CD4-positive, alpha-beta T cell (primary cell): ENCODE measurements around the gene SEMA4D. TPM values are rescaled to one million over a fixed set of nuclear protein-coding genes. Genes with fewer than 3 reads are reported as not detected.

Experiments used
- ATAC-seq: fragments of 200-7000 bp; cut with Tn5 transposase; one replicate; pipeline ENCODE4 v1.10.0; 2022; ENCODE audit warnings: mild to moderate bottlenecking; ENCODE audit not compliant: poor library complexity
- CTCF ChIA-PET: fragments of 350-600 bp; sonication (Branson Sonifier 250); formaldehyde crosslinking; loops from one replicate; lab custom pipeline; 2021; ENCODE audit warnings: antibody characterized with exemption, inconsistent platforms; lab: Charles Lee
- POLR2A ChIA-PET: fragments of 350-600 bp; sonication (Branson Sonifier 250); formaldehyde crosslinking; loops from one replicate; lab custom pipeline; 2021; ENCODE audit warnings: antibody characterized with exemption, inconsistent platforms; lab: Charles Lee
- DNase-seq, 14 experiments: peaks; one replicate each; pipeline ENCODE4 v3.0.0-alpha.2; 2013 to 2020; ENCODE audit warnings: mixed read lengths in 2 of 14
- H3K27ac ChIP-seq, 2 donors: one replicate each; pipeline versions ENCODE4 v1.5.1 to v1.7.0; 2013; ENCODE audit warnings: low read length in 2 of 2, low read depth in 1 of 2, mild to moderate bottlenecking in 1 of 2
- H3K27me3 ChIP-seq, 2 experiments: 1 replicate in 1 of 2; 2 replicates in 1 of 2; pipeline versions ENCODE4 v1.6.1 to v1.7.0; 2013; ENCODE audit warnings: low read length in 2 of 2, control low read depth in 1 of 2, mild to moderate bottlenecking in 1 of 2, moderate library complexity in 1 of 2; ENCODE audit not compliant: insufficient read depth in 2 of 2, control insufficient read depth in 1 of 2
- H3K36me3 ChIP-seq: one replicate; pipeline ENCODE4 v1.6.1; 2013; ENCODE audit warnings: low read length, control low read depth; ENCODE audit not compliant: insufficient read depth
- H3K4me1 ChIP-seq: one replicate; pipeline ENCODE4 v1.6.1; 2013; ENCODE audit warnings: low read length, control low read depth; ENCODE audit not compliant: insufficient read depth
- H3K4me3 ChIP-seq: one replicate; pipeline ENCODE4 v1.5.1; 2013; ENCODE audit warnings: mild to moderate bottlenecking, low read length, moderate library complexity
- H3K9me3 ChIP-seq, 2 experiments: 1 replicate in 1 of 2; 2 replicates in 1 of 2; pipeline versions ENCODE4 v1.6.1 to v1.7.0; 2013; ENCODE audit warnings: low read length in 2 of 2, mild to moderate bottlenecking in 2 of 2, control low read depth in 1 of 2, moderate library complexity in 1 of 2; ENCODE audit not compliant: control insufficient read depth in 1 of 2, insufficient read depth in 1 of 2
- H3K27ac Mint-ChIP-seq: one replicate; pipeline ENCODE4 v1.8.0; 2020; ENCODE audit warnings: mixed read lengths
- H3K27me3 Mint-ChIP-seq: one replicate; pipeline ENCODE4 v1.8.0; 2021; ENCODE audit warnings: mixed read lengths
- H3K36me3 Mint-ChIP-seq: one replicate; pipeline ENCODE4 v1.8.0; 2021; ENCODE audit warnings: low read depth, mixed read lengths
- H3K4me1 Mint-ChIP-seq: one replicate; pipeline ENCODE4 v1.8.0; 2021; ENCODE audit warnings: low read depth, mixed read lengths
- H3K4me3 Mint-ChIP-seq: one replicate; pipeline ENCODE4 v1.8.0; 2020; ENCODE audit warnings: mild to moderate bottlenecking, mixed read lengths
- H3K9me3 Mint-ChIP-seq: one replicate; pipeline ENCODE4 v1.8.0; 2020; ENCODE audit warnings: mixed read lengths
- intact Hi-C, 2 experiments: fragments of 100-400 bp; cut with DNase I in 1 of 2; cut with micrococcal nuclease in 1 of 2; formaldehyde crosslinking; loops; one replicate each; pipeline versions ENCODE4 v1.15.1 to v1.9.0; 2023 to 2025; cut with DNase I, micrococcal nuclease
- total RNA-seq, 174 experiments: library from RNA in 2 of 174; stranded (reverse) in 2 of 174; gene quantifications; one replicate each; pipeline ENCODE4 v1.2.3 and lab custom pipeline; 2021 to 2026
- TF ChIP-seq, protein P1 (sequence below): fragments of 200-600 bp; IDR thresholded peaks from one replicate; pipeline ENCODE4 v1.8.0; 2022; ENCODE audit warnings: antibody characterized with exemption, mild to moderate bottlenecking

SEMA4D gene
- total RNA-seq, 2 experiments from 2014 or later = 399 to 430 TPM

DNA sequence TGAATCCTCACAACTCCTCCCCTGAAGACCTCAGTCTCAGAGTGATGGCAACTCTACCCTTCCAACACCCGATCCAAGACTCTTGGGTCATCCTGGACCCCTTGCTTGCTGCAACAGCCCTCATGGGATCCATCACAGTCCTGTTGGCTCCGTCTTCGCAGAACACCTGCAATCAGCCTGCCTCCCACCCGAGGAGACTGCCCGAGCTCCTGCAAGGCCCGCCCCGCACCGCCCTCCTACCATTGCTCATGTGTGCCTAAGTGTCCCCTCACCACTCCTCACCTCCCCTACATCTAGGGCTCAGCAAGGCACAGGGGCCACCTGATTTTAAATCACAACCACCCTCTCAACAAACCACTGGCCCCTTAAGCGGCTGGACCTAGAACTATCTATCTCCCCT lies 5.3 kb downstream of the SEMA4D start:
- Mint-ChIP-seq H3K4me3 (peak overlapping the region; percentile 100), H3K27ac (peak overlapping the region; percentile 88), H3K9me3 (no peaks in the 10 kb centered on the region), H3K36me3 (peaks cover 71% of the 10 kb centered on the region), H3K4me1 (peaks cover 92% of the 10 kb centered on the region), H3K27me3 (no peaks in the 10 kb centered on the region)
- no peaks in the 10 kb centered on the region for H3K9me3 ChIP-seq
- peak overlapping the region; percentile 0 for H3K4me3 ChIP-seq
- TF ChIP-seq, protein P1, sequence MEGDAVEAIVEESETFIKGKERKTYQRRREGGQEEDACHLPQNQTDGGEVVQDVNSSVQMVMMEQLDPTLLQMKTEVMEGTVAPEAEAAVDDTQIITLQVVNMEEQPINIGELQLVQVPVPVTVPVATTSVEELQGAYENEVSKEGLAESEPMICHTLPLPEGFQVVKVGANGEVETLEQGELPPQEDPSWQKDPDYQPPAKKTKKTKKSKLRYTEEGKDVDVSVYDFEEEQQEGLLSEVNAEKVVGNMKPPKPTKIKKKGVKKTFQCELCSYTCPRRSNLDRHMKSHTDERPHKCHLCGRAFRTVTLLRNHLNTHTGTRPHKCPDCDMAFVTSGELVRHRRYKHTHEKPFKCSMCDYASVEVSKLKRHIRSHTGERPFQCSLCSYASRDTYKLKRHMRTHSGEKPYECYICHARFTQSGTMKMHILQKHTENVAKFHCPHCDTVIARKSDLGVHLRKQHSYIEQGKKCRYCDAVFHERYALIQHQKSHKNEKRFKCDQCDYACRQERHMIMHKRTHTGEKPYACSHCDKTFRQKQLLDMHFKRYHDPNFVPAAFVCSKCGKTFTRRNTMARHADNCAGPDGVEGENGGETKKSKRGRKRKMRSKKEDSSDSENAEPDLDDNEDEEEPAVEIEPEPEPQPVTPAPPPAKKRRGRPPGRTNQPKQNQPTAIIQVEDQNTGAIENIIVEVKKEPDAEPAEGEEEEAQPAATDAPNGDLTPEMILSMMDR = no peak
- ChIA-PET POLR2A (interaction anchor here (0.9 to 1.3 kb wide), 3 partner anchors 12 to 37 kb away, joined by 3 read pairs; no protein-coding TSS in a partner anchor), CTCF (interaction anchor here (1.5 kb wide), 1 partner anchor 56 kb away, joined by 5 read pairs; no protein-coding TSS in a partner anchor)
- peaks cover 9% of the 10 kb centered on the region for H3K36me3 ChIP-seq
- intact Hi-C loops = no loop called here
- no peaks in the 10 kb centered on the region for H3K27me3 ChIP-seq
- H3K27ac ChIP-seq = peak overlapping the region; percentile 23 to 67
- DNase-seq = no peak
- H3K4me1 ChIP-seq = peaks cover 79% of the 10 kb centered on the region
- no peak for ATAC-seq

DNA sequence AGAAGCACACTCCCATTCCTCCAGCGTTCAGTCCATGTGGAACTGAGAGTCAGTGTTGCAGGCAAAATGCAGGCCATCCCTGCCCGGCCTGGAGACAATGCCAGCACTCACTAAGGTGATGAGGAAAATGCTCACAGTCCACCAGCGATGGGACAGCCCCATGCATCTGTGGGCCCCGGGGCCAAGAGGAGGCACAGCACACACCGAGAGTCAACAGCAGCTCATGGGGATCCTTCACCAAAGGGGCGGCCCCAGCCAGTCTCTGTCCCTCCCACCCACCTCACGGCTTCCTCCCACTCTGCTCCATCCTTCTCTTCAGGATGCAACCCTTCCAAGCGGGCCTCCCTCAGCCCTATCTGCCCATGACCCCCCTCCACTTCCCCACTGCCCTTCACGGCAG lies 6.2 kb downstream of the SEMA4D start:
- ChIA-PET CTCF (interaction anchor here (1.5 kb wide), 1 partner anchor 57 kb away, joined by 5 read pairs; no protein-coding TSS in a partner anchor), POLR2A (interaction anchor here (0.7 to 3.4 kb wide), 5 partner anchors 11 to 67 kb away, joined by 3 to 30 read pairs (median 10); no protein-coding TSS in a partner anchor)
- no peaks in the 10 kb centered on the region for H3K9me3 Mint-ChIP-seq
- H3K27ac ChIP-seq = peak overlapping the region; percentile 31 to 67
- peak overlapping the region; percentile 13 for H3K4me3 ChIP-seq
- peaks cover 73% of the 10 kb centered on the region for H3K36me3 Mint-ChIP-seq
- peak; percentile 25 for ATAC-seq
- no peaks in the 10 kb centered on the region for H3K27me3 Mint-ChIP-seq
- no peaks in the 10 kb centered on the region for H3K9me3 ChIP-seq
- peak overlapping the region; percentile 100 for H3K4me3 Mint-ChIP-seq
- peaks cover 9% of the 10 kb centered on the region for H3K36me3 ChIP-seq
- intact Hi-C loops = loop anchor here in 1 of 2 experiments (2.0 kb wide), 2 partner anchors 15 to 57 kb away; no protein-coding TSS in a partner anchor
- no peaks in the 10 kb centered on the region for H3K27me3 ChIP-seq
- peaks cover 95% of the 10 kb centered on the region for H3K4me1 Mint-ChIP-seq
- peak overlapping the region; percentile 88 for H3K27ac Mint-ChIP-seq
- TF ChIP-seq, protein P1 = no peak
- peak in 2 of 14 experiments; percentile 47 to 52 for DNase-seq
- peaks cover 81% of the 10 kb centered on the region for H3K4me1 ChIP-seq

DNA sequence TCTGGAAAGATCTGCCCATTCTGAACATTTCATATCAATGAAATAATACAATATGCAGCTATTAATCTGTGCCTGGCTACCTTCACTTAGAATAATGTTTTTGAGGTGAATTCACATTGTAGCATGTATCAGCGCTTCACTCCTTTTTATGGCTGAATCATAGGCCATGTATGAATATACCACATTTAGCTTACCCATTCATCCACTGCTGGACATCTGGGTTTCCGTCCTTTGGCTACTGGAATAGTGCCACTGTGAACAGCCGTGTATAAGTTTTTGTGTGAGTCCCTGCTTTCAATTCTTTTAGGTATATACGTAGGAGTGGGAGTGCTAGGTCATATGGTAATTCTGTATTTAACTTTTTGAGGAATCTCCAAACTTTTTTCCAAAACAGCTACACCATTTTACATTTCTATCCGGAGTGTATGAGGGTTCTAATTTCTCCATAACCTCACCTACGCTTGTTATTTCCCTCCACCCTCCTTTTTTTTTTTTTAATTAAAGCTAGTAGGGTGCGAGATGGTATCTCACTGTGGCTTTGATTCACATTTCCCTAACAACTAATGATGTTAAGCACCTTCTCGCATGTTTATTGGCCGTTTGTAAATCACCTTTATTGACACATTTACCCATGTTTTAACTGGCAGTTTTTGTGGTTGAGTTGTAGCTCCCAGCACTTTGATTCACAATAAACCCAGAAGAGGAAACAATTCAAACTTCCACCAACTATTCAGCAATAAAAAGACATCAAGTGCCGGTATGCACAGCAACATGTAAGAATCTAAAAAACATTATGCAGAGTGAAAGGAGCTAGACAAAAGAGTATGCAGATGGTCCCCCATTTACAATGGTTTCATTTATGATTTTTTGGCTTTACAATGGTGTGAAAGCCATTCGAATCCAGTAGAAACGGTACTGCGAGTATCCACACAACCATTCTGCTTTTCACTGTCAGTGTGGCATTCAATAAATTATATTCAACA lies 8.1 kb downstream of the SEMA4D start:
- ATAC-seq (peak; percentile 84), DNase-seq (peak in 4 of 14 experiments; percentile 33 to 92 (median 89))
- H3K4me3 ChIP-seq = peak overlapping the region; percentile 0
- H3K4me1 Mint-ChIP-seq = peaks cover 92% of the 10 kb centered on the region
- intact Hi-C loops = loop anchor here in 1 of 2 experiments (2.0 kb wide), 2 partner anchors 13 to 59 kb away; no protein-coding TSS in a partner anchor
- TF ChIP-seq, protein P1 = no peak
- H3K4me3 Mint-ChIP-seq = peak overlapping the region; percentile 76
- H3K36me3 ChIP-seq = peaks cover 16% of the 10 kb centered on the region
- no peaks in the 10 kb centered on the region for H3K27me3 ChIP-seq
- H3K9me3 ChIP-seq = no peaks in the 10 kb centered on the region
- peaks cover 76% of the 10 kb centered on the region for H3K4me1 ChIP-seq
- no peaks in the 10 kb centered on the region for H3K9me3 Mint-ChIP-seq
- peak overlapping the region; percentile 88 for H3K27ac Mint-ChIP-seq
- POLR2A ChIA-PET = interaction anchor here (0.6 to 3.6 kb wide), 32 partner anchors 9 to 169 kb away, joined by 3 to 30 read pairs (median 6); no protein-coding TSS in a partner anchor
- CTCF ChIA-PET = interaction anchor here (0.8 to 3.1 kb wide), 9 partner anchors 8 to 180 kb away, joined by 3 to 17 read pairs (median 3); no protein-coding TSS in a partner anchor
- H3K27me3 Mint-ChIP-seq = no peaks in the 10 kb centered on the region
- peaks cover 74% of the 10 kb centered on the region for H3K36me3 Mint-ChIP-seq
- peak overlapping the region; percentile 65 to 67 for H3K27ac ChIP-seq
